ENCODE data around the gene APOBEC3A.
A peak's percentile ranks its signal among the peaks of the same experiment; 100 is the strongest.

The APOBEC3A gene

GRCh38 chr22:38937036-38937435 lies 20.4 kb upstream of the APOBEC3A start:
- DNase-seq (ENCODE audit: low spot score) = no peak
- no peak for TF ChIP-seq CTCF (IDR thresholded peaks at IDR 0.05; ENCODE audit: extremely low read depth, missing control alignments)

- no peak for TF ChIP-seq CTCF (IDR thresholded peaks at IDR 0.05; ENCODE audit: extremely low read depth, missing control alignments)
- no peak for DNase-seq (ENCODE audit: low spot score)
Measured at GRCh38 chr22:38937541-38937940, 19.9 kb upstream of the APOBEC3A start.

GRCh38 chr22:38938221-38938620 lies 19.2 kb upstream of the APOBEC3A start:
- no peak for DNase-seq (ENCODE audit: low spot score)
- no peak for TF ChIP-seq CTCF (IDR thresholded peaks at IDR 0.05; ENCODE audit: extremely low read depth, missing control alignments)

GRCh38 chr22:38938925-38939324 lies 18.5 kb upstream of the APOBEC3A start:
- no peak for TF ChIP-seq CTCF (IDR thresholded peaks at IDR 0.05; ENCODE audit: extremely low read depth, missing control alignments)
- no peak for DNase-seq (ENCODE audit: low spot score)

GRCh38 chr22:38940811-38941384 lies 16.5 kb upstream of the APOBEC3A start:
- TF ChIP-seq CTCF (IDR thresholded peaks at IDR 0.05; ENCODE audit: extremely low read depth, missing control alignments) = no peak
- no peak for DNase-seq (ENCODE audit: low spot score)

GRCh38 chr22:38941488-38941987 lies 15.9 kb upstream of the APOBEC3A start:
- DNase-seq (ENCODE audit: low spot score) = peak; percentile 73
- TF ChIP-seq CTCF (IDR thresholded peaks at IDR 0.05; ENCODE audit: extremely low read depth, missing control alignments) = no peak

- TF ChIP-seq CTCF (IDR thresholded peaks at IDR 0.05; ENCODE audit: extremely low read depth, missing control alignments) = no peak
- no peak for DNase-seq (ENCODE audit: low spot score)
Measured at GRCh38 chr22:38942702-38943101, 14.7 kb upstream of the APOBEC3A start.
